Measurements from ENCODE around the gene C2orf66.

- TF ChIP-seq BHLHE40 (IDR thresholded peaks at IDR 0.05; ENCODE audit: low read depth, low read length) = no peak
- no peak for TF ChIP-seq RAD21 (IDR thresholded peaks at IDR 0.05; ENCODE audit: low read length)
- TF ChIP-seq CTCF (conservative IDR thresholded peaks at IDR 0.05; ENCODE audit: low read depth, low read length) = no peak
- TF ChIP-seq CHD1 (IDR thresholded peaks at IDR 0.05; ENCODE audit: low read depth, low read length) = no peak
- TF ChIP-seq POLR2A (IDR thresholded peaks at IDR 0.05; ENCODE audit: low read depth, low read length) = no peak
- TF ChIP-seq NFE2L2 (IDR thresholded peaks at IDR 0.05; ENCODE audit: low read depth, low read length) = no peak
- peak; percentile 75 for TF ChIP-seq FOS (IDR thresholded peaks at IDR 0.05; ENCODE audit: low read depth, low read length)
- TF ChIP-seq USF2 (IDR thresholded peaks at IDR 0.05; ENCODE audit: low read depth, low read length) = no peak
- TF ChIP-seq MAFK (IDR thresholded peaks at IDR 0.05; ENCODE audit: low read depth, low read length) = no peak
- TF ChIP-seq RCOR1 (IDR thresholded peaks at IDR 0.05; ENCODE audit: insufficient replicate concordance, low read length) = no peak
- no peak for TF ChIP-seq SMC3 (IDR thresholded peaks at IDR 0.05; ENCODE audit: low read depth, low read length)
- TF ChIP-seq CEBPB (IDR thresholded peaks at IDR 0.05; ENCODE audit: low read depth, low read length) = peak; percentile 40; the same call in 1 of the 2 replicates
- TF ChIP-seq ELK1 (IDR thresholded peaks at IDR 0.05; ENCODE audit: borderline replicate concordance, low read depth, low read length) = no peak
- TF ChIP-seq MXI1 (IDR thresholded peaks at IDR 0.05; ENCODE audit: borderline replicate concordance, low read depth, low read length) = no peak
Measured at GRCh38 chr2:196823750-196824522, 14.8 kb upstream of the C2orf66 start.

All from IMR-90 (cell line).